ENCODE results near the gene SALL4. TPM values are rescaled to one million over a fixed set of nuclear protein-coding genes. Genes with fewer than 3 reads are reported as not detected.

SALL4 gene
- total and polyA plus RNA-seq, 2 experiments from 2014 or later: 122 to 227 TPM

DNA sequence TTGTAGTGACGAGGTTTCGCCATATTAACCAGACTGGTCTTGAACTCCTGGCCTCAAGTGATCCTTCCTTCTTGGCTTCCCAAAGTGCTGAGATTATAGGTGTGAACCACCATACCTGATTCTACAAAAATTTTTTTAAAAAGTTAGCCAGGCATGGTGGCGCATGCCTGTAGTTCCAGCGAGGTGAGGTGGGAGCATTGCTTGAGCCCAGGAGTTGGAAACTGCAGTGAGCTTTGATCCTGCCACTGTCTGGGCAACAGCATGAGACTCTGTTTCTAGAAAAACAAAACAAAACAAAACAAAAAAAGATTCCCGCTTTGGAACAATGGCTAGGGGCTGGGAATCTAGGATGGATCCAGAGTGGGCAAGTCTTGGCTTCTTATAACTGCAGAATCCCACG is 35.1 kb upstream of the SALL4 start:
- Histone ChIP-seq H3K4me3 (no peak overlapping the region), H3K36me3 (ENCODE audit: insufficient read depth) (no peaks in the 10 kb centered on the region), H4K20me1 (replicated peaks; ENCODE audit: insufficient read depth) (no peaks in the 10 kb centered on the region), H3K9me2 (ENCODE audit: insufficient read depth) (no peaks in the 10 kb centered on the region), H3K79me2 (replicated peaks; ENCODE audit: insufficient read depth) (no peaks in the 10 kb centered on the region), H2AFZ (peak overlapping the region; percentile 72), H3F3A (replicated peaks; ENCODE audit: low read depth) (no peaks in the 10 kb centered on the region), H3K4me2 (no peak overlapping the region), H3K27me3 (ENCODE audit: insufficient read depth) (no peaks in the 10 kb centered on the region), H3K4me1 (ENCODE audit: insufficient read depth) (no peaks in the 10 kb centered on the region), H3K27ac (ENCODE audit: low read depth) (no peak overlapping the region)
- no peaks in the 10 kb centered on the region; the same call in 2 of the 3 replicates for H3K9me3 Mint-ChIP-seq
- no peak overlapping the region for H3K4me3 Mint-ChIP-seq
- no peaks in the 10 kb centered on the region for H3K36me3 Mint-ChIP-seq (ENCODE audit: low read depth)
- ATAC-seq (no peak), DNase-seq (ENCODE audit: low spot score) (no peak)
- H3K27me3 Mint-ChIP-seq (ENCODE audit: insufficient read depth, low read depth, poor library complexity): peaks cover 3% of the 10 kb centered on the region
- TF ChIP-seq JUNB (IDR thresholded peaks at IDR 0.05; ENCODE audit: unreplicated experiment): no peak
- no peak for TF ChIP-seq CREB1 (CRISPR knock-in tag; IDR thresholded peaks at IDR 0.05; ENCODE audit: low read depth)
- no peak for TF ChIP-seq EZH2 (IDR thresholded peaks at IDR 0.05; ENCODE audit: low read depth, unreplicated experiment)
- no peak for TF ChIP-seq NANOG (IDR thresholded peaks at IDR 0.05; ENCODE audit: borderline replicate concordance)
- no peak for TF ChIP-seq ZNF114 (CRISPR knock-in tag; IDR thresholded peaks at IDR 0.05)
- no peak for TF ChIP-seq ZNF331 (CRISPR knock-in tag; IDR thresholded peaks at IDR 0.05; ENCODE audit: low read depth)
- no peak for TF ChIP-seq POLR2AphosphoS5 (IDR thresholded peaks at IDR 0.05; ENCODE audit: low read depth)
- TF ChIP-seq, protein P1, sequence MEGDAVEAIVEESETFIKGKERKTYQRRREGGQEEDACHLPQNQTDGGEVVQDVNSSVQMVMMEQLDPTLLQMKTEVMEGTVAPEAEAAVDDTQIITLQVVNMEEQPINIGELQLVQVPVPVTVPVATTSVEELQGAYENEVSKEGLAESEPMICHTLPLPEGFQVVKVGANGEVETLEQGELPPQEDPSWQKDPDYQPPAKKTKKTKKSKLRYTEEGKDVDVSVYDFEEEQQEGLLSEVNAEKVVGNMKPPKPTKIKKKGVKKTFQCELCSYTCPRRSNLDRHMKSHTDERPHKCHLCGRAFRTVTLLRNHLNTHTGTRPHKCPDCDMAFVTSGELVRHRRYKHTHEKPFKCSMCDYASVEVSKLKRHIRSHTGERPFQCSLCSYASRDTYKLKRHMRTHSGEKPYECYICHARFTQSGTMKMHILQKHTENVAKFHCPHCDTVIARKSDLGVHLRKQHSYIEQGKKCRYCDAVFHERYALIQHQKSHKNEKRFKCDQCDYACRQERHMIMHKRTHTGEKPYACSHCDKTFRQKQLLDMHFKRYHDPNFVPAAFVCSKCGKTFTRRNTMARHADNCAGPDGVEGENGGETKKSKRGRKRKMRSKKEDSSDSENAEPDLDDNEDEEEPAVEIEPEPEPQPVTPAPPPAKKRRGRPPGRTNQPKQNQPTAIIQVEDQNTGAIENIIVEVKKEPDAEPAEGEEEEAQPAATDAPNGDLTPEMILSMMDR (conservative IDR thresholded peaks at IDR 0.05; ENCODE audit: low read depth in 2 of 2): no peak
- TF ChIP-seq, protein P2, sequence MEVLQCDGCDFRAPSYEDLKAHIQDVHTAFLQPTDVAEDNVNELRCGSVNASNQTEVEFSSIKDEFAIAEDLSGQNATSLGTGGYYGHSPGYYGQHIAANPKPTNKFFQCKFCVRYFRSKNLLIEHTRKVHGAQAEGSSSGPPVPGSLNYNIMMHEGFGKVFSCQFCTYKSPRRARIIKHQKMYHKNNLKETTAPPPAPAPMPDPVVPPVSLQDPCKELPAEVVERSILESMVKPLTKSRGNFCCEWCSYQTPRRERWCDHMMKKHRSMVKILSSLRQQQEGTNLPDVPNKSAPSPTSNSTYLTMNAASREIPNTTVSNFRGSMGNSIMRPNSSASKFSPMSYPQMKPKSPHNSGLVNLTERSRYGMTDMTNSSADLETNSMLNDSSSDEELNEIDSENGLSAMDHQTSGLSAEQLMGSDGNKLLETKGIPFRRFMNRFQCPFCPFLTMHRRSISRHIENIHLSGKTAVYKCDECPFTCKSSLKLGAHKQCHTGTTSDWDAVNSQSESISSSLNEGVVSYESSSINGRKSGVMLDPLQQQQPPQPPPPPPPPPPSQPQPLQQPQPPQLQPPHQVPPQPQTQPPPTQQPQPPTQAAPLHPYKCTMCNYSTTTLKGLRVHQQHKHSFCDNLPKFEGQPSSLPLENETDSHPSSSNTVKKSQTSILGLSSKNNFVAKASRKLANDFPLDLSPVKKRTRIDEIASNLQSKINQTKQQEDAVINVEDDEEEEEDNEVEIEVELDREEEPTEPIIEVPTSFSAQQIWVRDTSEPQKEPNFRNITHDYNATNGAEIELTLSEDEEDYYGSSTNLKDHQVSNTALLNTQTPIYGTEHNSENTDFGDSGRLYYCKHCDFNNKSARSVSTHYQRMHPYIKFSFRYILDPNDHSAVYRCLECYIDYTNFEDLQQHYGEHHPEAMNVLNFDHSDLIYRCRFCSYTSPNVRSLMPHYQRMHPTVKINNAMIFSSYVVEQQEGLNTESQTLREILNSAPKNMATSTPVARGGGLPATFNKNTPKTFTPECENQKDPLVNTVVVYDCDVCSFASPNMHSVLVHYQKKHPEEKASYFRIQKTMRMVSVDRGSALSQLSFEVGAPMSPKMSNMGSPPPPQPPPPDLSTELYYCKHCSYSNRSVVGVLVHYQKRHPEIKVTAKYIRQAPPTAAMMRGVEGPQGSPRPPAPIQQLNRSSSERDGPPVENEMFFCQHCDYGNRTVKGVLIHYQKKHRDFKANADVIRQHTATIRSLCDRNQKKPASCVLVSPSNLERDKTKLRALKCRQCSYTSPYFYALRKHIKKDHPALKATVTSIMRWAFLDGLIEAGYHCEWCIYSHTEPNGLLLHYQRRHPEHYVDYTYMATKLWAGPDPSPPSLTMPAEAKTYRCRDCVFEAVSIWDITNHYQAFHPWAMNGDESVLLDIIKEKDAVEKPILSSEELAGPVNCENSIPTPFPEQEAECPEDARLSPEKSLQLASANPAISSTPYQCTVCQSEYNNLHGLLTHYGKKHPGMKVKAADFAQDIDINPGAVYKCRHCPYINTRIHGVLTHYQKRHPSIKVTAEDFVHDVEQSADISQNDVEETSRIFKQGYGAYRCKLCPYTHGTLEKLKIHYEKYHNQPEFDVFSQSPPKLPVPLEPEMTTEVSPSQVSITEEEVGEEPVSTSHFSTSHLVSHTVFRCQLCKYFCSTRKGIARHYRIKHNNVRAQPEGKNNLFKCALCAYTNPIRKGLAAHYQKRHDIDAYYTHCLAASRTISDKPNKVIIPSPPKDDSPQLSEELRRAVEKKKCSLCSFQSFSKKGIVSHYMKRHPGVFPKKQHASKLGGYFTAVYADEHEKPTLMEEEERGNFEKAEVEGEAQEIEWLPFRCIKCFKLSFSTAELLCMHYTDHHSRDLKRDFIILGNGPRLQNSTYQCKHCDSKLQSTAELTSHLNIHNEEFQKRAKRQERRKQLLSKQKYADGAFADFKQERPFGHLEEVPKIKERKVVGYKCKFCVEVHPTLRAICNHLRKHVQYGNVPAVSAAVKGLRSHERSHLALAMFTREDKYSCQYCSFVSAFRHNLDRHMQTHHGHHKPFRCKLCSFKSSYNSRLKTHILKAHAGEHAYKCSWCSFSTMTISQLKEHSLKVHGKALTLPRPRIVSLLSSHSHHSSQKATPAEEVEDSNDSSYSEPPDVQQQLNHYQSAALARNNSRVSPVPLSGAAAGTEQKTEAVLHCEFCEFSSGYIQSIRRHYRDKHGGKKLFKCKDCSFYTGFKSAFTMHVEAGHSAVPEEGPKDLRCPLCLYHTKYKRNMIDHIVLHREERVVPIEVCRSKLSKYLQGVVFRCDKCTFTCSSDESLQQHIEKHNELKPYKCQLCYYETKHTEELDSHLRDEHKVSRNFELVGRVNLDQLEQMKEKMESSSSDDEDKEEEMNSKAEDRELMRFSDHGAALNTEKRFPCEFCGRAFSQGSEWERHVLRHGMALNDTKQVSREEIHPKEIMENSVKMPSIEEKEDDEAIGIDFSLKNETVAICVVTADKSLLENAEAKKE (CRISPR knock-in tag; IDR thresholded peaks at IDR 0.05): no peak
- TF ChIP-seq, protein P3, sequence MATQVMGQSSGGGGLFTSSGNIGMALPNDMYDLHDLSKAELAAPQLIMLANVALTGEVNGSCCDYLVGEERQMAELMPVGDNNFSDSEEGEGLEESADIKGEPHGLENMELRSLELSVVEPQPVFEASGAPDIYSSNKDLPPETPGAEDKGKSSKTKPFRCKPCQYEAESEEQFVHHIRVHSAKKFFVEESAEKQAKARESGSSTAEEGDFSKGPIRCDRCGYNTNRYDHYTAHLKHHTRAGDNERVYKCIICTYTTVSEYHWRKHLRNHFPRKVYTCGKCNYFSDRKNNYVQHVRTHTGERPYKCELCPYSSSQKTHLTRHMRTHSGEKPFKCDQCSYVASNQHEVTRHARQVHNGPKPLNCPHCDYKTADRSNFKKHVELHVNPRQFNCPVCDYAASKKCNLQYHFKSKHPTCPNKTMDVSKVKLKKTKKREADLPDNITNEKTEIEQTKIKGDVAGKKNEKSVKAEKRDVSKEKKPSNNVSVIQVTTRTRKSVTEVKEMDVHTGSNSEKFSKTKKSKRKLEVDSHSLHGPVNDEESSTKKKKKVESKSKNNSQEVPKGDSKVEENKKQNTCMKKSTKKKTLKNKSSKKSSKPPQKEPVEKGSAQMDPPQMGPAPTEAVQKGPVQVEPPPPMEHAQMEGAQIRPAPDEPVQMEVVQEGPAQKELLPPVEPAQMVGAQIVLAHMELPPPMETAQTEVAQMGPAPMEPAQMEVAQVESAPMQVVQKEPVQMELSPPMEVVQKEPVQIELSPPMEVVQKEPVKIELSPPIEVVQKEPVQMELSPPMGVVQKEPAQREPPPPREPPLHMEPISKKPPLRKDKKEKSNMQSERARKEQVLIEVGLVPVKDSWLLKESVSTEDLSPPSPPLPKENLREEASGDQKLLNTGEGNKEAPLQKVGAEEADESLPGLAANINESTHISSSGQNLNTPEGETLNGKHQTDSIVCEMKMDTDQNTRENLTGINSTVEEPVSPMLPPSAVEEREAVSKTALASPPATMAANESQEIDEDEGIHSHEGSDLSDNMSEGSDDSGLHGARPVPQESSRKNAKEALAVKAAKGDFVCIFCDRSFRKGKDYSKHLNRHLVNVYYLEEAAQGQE (IDR thresholded peaks at IDR 0.05; ENCODE audit: unreplicated experiment): no peak
- TF ChIP-seq, protein P4, sequence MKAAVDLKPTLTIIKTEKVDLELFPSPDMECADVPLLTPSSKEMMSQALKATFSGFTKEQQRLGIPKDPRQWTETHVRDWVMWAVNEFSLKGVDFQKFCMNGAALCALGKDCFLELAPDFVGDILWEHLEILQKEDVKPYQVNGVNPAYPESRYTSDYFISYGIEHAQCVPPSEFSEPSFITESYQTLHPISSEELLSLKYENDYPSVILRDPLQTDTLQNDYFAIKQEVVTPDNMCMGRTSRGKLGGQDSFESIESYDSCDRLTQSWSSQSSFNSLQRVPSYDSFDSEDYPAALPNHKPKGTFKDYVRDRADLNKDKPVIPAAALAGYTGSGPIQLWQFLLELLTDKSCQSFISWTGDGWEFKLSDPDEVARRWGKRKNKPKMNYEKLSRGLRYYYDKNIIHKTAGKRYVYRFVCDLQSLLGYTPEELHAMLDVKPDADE (IDR thresholded peaks at IDR 0.05): no peak
- no peak for TF ChIP-seq STAT1 (IDR thresholded peaks at IDR 0.05; ENCODE audit: unreplicated experiment)
- no peak for TF ChIP-seq EZH2phosphoT487 (IDR thresholded peaks at IDR 0.05; ENCODE audit: unreplicated experiment)
- peaks cover 4% of the 10 kb centered on the region; the same call in 1 of the 3 replicates for H3K4me1 Mint-ChIP-seq
- no peak overlapping the region for H3K27ac Mint-ChIP-seq

All from GM23338 (cell line).